ENCODE data around the gene P2RX5.
"Not testable (repeated sequence)": the region's sequence is repeated elsewhere in the genome, so short reads cannot be mapped to it uniquely, and the experiment has no call there.

- TF ChIP-seq CTCF, POLR2A (IDR thresholded peaks at IDR 0.05): not testable (repeated sequence)
These were observed 38.9 kb upstream of the P2RX5 start for GRCh38 chr17:3734911-3735276.

Data from suprapubic skin (tissue), 3 donors.